UCSD-AML1 (cell line): ENCODE results near the gene UBL3.

Source experiments
- DNase-seq: peaks from one replicate; lab custom pipeline; 2025; ENCODE audit not compliant: unreplicated experiment; lab: John Stamatoyannopoulos, UW

UBL3 gene

DNA sequence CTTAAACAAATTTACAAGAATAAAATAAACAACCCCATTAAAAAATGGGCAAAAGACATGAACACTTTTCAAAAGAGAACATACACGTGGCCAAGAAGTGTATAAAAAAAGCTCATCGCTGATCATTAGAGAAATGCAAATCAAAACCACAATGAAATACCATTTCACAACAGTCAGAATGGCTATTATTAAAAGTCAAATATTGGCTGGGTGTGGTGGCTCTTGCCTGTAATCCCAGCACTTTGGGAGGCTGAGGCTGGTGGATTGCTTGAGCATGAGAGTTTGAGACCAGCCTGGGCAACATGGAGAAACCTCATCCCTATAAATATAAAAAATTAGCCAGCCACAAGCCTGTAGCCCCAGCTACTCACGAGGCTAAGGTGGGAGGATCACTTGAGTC is 89.9 kb downstream of the UBL3 start:
- no peak for DNase-seq

DNA sequence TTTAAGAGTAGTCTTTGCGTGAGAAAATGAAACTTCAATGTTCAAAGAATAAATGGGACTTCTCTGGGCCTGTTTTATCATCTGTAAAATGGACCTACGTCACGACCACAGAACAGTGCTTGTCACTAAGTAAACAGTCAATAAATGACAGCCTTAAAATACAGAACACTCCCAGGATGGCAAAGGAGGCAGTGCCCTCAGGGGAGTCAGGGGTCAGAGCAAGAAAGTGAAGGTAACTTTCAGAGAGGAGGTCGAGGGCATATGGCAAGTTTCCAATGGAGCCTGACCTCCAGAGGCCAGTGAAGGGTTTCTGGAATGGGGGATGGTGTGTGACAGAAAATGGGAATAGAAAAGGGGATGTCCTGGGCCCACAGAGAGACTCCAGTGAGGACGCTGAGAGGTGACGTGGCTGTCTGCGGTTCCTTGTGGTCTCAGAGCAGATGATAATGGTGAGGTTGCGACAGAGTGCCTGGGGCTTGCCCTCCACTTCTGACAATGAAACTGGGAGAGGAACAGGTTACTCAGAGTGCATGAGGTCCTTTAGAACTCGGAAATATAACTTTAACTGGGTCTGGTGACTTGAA is 91.8 kb downstream of the UBL3 start:
- peak; percentile 56 for DNase-seq

DNA sequence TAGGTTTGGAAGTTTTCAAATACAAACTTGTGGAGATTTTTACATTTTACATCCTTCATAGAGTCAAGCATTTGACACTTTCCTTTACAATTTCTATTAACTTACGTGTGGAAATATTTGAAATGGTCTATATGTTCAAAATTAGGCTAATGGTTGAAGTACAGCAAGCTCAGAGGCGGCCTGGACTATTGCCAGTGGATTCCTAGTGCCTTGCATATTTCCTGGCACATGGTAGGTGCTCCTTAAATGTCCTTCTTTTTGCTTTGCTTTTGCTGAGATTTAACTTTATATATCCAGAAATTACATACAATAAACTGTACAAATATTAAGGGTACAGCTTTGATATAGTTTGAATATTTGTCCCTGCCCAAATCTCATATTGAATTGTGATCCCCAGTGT is 93.9 kb downstream of the UBL3 start:
- DNase-seq = no peak

DNA sequence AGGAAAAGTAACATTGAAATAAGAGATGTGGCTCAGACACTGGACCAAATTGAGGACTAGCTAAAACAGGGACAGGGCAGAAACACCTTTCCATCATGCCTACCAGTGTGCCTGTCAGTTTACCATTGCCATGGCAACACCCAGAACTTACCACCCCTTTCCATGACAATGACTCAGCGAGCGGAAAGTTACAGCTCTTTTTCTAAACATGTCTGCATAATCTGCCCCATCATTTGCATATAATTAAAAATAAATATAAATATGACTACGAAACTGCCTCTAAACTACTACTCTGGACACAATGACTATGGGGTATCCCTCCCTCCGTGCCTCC is 96.0 kb downstream of the UBL3 start:
- no peak for DNase-seq

DNA sequence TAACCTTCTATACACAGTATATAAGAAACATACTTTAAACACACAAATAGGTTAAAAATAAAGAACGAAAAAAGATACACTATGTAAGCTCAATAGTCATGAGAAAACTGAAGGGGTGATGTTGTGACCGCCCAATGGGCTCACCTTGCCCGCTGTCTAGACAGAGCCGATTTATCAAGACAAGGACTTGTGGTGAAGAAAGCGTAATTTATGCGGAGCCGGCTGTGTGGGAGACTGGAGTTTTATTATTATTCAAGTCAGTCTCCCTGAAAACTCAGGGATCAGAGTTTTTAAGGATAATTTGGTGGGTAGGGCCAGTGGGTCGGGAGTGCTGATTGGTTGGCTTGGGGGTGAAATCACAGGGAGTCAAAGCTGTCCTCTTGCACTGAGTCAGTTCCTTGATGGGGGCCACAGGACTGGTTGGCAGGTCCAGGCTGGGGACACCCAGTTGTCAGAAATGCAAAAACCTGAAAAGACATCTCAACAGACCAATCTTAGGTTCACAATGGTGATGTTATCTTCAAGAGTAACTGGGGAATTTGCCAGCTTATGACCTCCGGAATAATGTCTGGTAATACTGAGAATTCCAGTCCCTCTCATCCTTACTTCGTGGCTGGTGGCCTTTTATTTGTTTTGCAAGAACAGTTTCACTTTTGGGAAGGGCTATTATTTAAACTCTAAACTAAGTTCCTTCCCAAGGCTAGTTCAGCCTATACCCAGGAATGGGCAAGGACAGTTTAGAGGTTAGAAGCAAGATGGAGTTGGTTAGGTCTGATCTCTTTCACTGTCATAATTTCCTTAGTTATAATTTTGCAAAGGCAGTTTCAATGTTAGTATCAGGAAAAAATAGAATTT is 96.6 kb downstream of the UBL3 start:
- DNase-seq = no peak

DNA sequence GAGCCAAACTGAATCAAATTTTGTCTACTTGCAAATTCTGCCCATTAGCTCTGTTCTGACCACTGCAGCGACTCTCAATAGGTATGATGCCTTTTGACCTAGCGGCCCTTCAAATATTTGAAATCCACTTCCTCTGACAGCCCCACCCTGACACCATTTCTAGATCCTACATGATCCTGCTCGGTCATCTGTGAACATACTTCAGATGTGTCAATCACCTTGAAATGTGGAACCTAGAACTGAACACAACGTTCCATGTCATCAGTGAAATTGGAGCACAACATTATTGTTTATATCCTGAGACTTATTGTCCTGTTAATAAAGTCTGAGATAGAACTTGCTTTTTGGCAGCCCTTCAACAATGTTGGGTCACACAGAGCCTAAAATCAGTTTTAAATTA is 98.2 kb downstream of the UBL3 start:
- DNase-seq = no peak

DNA sequence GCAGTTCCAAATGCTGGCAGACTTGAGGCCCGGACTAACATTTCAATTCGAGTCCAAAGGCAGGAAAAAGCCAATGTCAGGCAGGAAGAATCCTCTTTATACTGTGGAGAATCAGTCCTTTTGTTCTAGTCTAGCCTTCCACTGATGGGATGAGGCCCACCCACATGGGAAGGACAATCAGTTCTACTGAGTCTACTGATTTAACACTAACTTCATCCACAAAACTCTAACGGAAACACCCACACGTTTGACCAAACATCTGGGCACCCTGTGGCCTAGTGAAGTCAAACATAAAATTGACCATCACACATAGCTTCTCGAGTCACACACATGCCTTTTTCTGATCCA is 100.3 kb downstream of the UBL3 start:
- DNase-seq = no peak

DNA sequence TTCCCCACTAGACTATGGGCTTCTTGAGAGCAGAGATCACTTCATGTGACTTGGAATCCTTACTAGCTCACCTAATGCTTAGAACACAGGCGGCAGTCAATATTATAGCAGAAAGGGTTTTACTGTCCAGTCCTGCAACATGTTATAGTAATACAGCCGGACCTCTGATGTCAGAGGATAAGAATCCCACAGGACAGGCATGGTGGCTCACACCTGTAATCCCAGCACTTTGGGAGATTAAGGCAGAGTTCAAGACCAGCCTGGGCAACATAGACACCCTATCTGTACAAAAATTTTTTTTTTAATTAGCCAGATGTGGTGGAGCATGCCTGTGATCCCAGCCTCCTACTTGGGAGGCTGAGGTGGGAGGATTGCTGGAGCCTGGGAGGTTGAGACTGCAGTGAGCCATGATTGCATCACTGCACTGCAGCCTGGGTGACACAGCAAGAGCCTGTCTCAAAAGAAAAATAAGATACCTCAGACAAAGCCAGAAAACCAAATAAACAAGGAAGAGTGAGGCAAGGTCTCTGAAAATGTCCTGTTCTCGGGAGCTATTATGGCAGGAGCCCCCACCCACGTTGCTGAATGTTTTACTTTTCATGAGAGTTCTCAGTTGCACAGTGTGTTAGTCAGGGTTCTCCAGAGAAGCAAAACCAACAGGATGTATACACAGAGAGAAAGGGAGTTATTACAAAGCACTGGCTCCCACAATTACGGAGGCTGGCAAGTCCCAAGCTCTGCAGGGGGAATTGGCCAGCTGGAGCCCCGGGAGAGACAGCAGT is 100.8 kb downstream of the UBL3 start:
- DNase-seq = no peak

DNA sequence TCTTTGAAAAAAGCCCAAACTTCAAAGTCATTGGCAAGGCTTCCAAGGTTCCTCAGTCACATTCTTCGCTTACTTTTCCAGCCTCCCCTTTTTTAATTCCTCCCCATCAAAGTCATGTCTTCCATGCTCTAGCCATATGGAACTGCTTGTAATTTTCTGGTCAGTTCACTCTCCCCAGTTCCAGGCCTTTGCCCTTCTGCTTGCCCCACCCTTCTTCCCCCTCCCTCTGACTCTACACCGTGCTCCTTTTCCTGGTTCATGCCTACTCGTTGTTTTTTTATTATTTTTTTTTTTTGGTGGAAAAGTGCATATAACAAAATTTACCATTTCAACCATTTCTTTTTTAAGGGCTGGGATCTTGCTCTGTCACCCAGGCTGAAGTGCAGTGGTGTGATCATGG is 102.3 kb downstream of the UBL3 start:
- DNase-seq = no peak

DNA sequence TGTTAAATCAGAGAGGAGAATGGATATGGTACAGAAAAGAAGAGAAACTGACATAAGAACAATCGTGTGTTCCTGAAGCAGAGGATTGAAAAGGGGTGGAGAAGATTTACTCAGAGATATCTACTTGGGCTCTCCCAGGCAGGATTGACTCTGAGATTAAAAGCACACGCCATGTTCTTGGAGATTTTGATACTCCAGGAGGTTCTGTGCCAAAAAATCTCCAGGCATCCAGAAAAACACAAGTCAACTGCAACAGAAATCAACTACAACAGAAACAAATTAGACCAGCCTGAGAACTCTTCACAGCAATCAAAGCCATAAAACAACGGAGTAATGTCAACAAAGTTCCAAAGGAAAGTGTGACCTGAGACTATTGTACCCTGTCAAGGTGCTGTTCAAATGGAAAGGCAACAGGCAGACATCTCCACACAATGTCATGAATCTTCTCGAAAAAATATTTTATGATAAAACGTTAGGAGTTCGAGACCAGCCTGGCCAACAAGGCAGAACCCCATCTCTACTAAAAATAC is 104.2 kb downstream of the UBL3 start:
- no peak for DNase-seq

DNA sequence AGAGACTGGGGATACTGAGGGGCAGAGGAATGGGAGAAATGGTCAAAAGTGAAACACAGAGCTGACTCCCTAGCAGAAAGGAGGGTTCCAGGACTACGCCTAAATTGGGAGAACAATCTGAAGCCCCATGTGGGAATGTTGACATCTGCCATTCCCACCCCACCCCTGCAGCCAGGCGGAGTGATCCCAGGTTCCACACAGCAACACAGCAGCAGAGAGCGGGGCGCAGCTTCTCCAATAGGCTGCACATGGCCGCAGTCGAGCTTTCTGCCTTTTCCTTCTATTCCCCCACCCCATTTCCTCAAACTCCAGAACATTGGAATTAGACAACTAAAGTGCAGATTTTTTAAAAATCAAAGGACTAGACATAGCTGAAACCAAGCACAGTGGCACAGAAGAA is 104.7 kb downstream of the UBL3 start:
- DNase-seq = no peak

DNA sequence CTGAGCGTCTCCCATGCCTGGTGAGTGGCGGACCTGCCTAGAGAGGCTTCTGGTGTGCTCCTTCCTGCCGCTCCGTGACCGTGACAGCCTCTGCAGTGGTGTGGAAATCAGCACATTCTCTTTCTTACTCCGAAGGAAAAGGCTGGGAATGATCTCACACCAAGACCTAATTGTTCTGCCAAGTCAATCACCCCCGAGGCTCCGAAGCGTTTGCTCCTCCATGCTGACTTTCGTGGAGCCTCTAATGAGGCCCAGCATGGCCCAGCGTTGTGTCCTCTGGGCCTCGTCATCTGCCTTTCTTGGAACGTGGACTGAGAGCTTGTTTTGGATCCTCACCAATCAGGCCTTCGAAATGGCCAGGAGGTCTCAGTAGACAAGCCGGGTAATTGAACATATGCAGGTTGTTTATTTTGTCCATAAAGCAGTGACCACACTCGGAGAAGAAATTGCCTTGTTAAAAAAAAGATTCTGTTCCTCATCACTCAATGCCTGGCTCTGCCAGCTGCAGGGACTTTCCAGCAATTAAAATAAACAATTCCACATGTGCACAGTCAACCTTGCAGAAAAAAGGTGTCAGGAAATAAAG is 107.1 kb downstream of the UBL3 start:
- DNase-seq = no peak

DNA sequence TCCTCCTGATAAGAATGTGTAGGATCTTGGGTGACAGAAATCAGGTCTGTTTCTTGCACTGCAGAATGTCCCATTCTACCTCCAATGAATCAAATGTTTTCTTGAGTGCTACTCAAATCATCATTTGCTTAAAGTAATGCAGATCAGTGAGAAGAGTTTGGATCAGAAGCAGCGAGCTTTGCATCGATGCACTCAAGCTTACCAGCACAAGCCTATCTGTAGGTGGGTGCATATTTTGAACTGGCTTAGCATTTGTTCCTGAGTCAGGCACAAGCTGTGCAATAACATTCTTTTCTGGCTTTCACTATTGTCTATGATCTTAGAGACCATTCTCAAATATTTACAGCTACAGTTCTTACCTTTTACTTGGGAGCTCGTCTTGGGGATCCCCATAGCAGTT is 109.5 kb downstream of the UBL3 start:
- DNase-seq = no peak

DNA sequence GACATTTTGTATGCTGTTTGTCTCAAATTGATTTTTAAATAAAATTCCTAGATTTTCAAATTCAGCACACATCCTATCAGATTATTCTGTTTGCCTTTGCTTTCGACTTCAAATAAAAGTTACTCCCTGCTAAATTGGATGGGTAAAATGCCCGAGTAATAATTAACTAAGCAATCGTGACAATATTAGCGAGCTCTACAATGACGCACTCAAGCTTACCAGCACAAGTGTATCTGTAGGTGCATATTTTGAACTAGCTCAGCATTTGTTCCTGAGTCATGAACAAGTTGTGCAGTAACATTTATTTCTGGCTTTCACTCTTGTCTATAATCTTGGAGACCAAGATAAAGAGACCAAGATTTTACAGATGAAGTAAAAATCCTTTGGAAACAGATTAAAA is 113.4 kb downstream of the UBL3 start:
- no peak for DNase-seq

DNA sequence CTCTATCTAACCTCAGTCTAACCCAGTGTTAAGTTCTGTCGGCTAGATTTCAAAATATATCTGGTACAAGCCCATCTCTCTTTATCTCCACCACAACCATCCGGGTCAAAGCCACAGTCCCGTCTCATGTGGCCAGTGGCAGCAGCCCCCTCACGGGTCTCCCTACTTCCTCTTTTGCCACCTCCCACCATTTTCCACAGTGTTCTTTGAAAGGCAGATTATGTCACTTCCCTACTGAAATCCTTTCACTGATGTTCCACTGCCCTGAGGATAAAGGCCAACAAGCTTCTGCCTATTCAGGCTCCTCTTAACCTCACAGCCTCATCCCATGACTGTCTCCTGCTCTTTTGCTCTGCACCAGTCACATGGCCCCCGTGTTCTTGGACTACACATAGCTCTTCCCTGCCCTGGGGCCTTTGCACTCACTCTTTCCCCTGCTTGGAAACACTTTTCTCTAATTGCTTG is 117.2 kb downstream of the UBL3 start:
- DNase-seq = peak; percentile 68

DNA sequence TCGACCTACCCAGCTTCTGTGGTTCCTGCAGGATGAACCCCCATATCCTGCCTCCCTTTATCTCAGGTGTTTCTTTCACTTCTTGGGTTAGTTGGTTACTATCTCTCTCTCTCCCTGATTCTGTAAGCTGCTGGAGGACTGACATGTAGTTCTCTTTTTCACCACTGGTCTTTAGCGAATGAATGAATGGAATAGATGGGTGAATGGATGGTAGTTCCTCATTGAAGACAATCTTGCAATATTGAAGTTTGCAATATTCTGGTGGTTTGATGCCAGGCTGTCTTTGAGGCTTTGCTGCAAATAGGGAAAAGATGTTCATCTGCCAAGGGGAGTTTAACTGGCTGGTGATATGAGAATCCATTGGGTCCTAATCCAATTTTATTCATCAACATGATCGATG is 120.2 kb downstream of the UBL3 start:
- no peak for DNase-seq

DNA sequence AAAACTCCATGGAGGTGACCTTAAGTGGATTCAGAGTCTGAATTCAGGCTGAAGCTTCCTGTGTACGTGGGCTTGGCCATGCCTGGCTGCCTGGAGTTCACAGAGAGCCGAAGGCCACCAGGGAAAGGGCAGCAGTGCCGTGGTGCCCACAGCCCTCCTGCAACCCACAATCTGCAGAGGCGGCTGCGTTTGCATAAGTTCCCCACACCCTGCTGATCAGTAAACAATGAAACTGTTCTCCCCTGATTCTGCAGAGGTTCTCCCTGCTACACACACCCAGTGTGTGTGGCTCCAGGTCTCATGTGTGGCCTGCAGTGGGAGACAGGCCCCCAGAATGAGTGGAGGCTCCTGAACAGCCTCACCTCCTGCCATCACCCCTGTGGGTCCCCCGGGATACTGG is 128.0 kb downstream of the UBL3 start:
- DNase-seq = no peak

DNA sequence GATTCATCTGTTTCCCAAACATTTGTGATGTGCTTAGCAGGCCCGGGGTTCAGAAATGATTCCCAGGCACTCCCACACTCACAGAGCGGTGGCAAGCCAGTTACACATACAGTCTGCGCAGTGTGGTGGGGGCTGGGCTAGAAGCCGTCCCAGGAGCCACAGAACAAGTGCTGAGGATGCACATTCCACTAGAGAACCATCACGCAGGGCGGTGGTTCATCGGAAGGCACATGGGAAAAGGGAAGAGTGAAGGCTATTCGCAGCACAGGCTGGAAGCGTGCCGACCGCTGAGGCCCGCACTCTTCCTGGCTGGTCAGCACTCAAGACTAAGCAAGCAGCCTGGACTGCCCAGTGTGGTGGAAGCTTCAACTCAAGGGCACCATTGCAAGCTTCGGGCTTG is 128.7 kb downstream of the UBL3 start:
- no peak for DNase-seq

DNA sequence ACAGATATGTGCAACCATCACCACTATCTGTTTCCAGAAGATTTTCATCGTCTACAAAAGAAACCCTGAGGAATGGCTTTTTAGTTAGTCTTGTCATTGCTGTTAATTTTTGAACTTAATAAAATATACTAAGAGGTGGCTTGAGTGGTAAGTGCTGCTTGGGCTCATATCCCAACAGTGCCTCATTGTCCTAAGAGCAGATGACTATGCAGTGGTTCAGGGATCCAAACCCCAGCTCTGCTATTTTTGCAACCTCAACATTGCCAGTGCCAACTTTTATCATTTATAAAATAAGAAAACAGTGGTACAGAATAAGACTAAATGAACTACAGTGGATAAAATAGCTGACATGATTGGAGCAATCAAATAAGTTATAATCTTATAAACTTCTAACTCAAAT is 131.7 kb downstream of the UBL3 start:
- no peak for DNase-seq

DNA sequence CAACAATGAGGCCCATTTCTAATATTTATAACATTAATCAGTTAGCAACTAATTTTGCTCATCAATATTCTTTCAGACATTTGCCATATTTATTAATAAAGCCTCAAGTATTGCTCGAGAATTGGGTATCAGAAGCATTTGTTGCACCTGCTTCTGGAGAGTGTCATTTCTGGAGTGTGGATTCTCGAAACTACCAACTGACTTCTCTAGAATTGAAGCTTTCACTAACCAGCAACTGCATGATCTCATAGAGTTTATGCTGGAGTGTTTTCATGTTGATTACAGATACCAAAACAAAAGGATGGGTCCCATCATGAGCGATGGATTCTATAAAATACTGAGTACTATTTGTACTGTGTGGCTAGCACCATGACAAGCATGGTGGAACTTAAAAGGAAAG is 133.9 kb downstream of the UBL3 start:
- no peak for DNase-seq
